K562 (cell line): Measurements from ENCODE around the gene BIRC3. TPM values are rescaled to one million over a fixed set of nuclear protein-coding genes. Genes with fewer than 3 reads are reported as not detected.

Experiments used
- BMI1 ChIP-seq: fragments of 150-350 bp; IDR thresholded peaks from 2 replicates; pipeline ENCODE4 v1.6.1; 2014; ENCODE audit warnings: low read length
- DPF2 ChIP-seq: fragments of 450-650 bp; IDR thresholded peaks from 2 replicates; pipeline ENCODE4 v1.6.1; 2016
- E2F1 ChIP-seq: sonication (generic); formaldehyde crosslinking; IDR thresholded peaks from 2 replicates; pipeline ENCODE4 v1.8.1; 2023; ENCODE audit warnings: mild to moderate bottlenecking, missing genetic modification reagents, moderate library complexity
- NFRKB ChIP-seq: fragments of 450-650 bp; IDR thresholded peaks from 2 replicates; pipeline ENCODE4 v1.6.1; 2016; ENCODE audit warnings: low read depth
- NR3C1 ChIP-seq: sonication (generic); formaldehyde crosslinking; IDR thresholded peaks from 2 replicates; pipeline ENCODE4 v1.8.1; 2022; ENCODE audit warnings: missing genetic modification reagents
- TEAD2 ChIP-seq: fragments of 450-650 bp; IDR thresholded peaks from 2 replicates; pipeline ENCODE4 v1.6.1; 2016; ENCODE audit warnings: missing genetic modification characterization, control low read depth, missing compliant biosample characterization
- ZNF445 ChIP-seq: fragments of 250-450 bp; sonication (Bioruptor Pico); IDR thresholded peaks from 2 replicates; pipeline ENCODE4 v1.4.0; 2020; ENCODE audit warnings: low read depth, mild to moderate bottlenecking, moderate library complexity
- polyA plus RNA-seq, 8 experiments: library from polyadenylated mRNA; depleted of rRNA in 4 of 8; stranded (reverse) in 5 of 8; unstranded in 3 of 8; fragments of >200 nt; fragmentation: Nextera tagmentation in 2 of 8; fragmentation: Illumina TruSeq in 1 of 8; extraction: Ambion mirVana in 2 of 8; extraction: Trizol in 1 of 8; gene quantifications; 2 replicates each; pipeline versions ENCODE4 v1.2.1 to v1.2.3, GENCODE V29; 2011 to 2014; ENCODE audit warnings: inconsistent platforms in 1 of 8, missing spikeins in 1 of 8
- total RNA-seq, 7 experiments: library from RNA; depleted of rRNA in 6 of 7; stranded (reverse); fragments of >200 nt in 6 of 7; fragmentation: Illumina TruSeq in 2 of 7; extraction: Trizol in 2 of 7; gene quantifications; 2 replicates each; pipeline versions ENCODE4 v1.2.1 to v1.2.3, GENCODE V29; 2011 to 2021; ENCODE audit warnings: low replicate concordance in 1 of 7
- TF ChIP-seq, protein P1 (sequence below): fragments of 250-450 bp; sonication (Bioruptor Pico); IDR thresholded peaks from 2 replicates; pipeline ENCODE4 v1.4.0; 2020; ENCODE audit warnings: mild to moderate bottlenecking, moderate library complexity, borderline replicate concordance
- TF ChIP-seq, protein P2 (sequence below): fragments of 250-450 bp; sonication (Bioruptor Pico); IDR thresholded peaks from 2 replicates; pipeline ENCODE4 v1.4.0; 2020

BIRC3 gene
- total and polyA plus RNA-seq, 9 of the 15 experiments (the other 6 are each of a cell fraction or from before 2014, with no cell fraction given) = 0.08 to 0.42 (median 0.18) TPM

GRCh38 chr11:102384419-102385079 is 67.3 kb downstream of the BIRC3 start (continued):
- TF ChIP-seq NR3C1 (CRISPR knock-in tag) (no peak), E2F1 (CRISPR knock-in tag) (no peak), DPF2 (no peak; the same call in 1 of the 2 replicates), BMI1 (no peak), TEAD2 (tag) (no peak), ZNF445 (CRISPR knock-in tag) (no peak), NFRKB (no peak)
- TF ChIP-seq, protein P1, sequence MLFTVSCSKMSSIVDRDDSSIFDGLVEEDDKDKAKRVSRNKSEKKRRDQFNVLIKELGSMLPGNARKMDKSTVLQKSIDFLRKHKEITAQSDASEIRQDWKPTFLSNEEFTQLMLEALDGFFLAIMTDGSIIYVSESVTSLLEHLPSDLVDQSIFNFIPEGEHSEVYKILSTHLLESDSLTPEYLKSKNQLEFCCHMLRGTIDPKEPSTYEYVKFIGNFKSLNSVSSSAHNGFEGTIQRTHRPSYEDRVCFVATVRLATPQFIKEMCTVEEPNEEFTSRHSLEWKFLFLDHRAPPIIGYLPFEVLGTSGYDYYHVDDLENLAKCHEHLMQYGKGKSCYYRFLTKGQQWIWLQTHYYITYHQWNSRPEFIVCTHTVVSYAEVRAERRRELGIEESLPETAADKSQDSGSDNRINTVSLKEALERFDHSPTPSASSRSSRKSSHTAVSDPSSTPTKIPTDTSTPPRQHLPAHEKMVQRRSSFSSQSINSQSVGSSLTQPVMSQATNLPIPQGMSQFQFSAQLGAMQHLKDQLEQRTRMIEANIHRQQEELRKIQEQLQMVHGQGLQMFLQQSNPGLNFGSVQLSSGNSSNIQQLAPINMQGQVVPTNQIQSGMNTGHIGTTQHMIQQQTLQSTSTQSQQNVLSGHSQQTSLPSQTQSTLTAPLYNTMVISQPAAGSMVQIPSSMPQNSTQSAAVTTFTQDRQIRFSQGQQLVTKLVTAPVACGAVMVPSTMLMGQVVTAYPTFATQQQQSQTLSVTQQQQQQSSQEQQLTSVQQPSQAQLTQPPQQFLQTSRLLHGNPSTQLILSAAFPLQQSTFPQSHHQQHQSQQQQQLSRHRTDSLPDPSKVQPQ (CRISPR knock-in tag) = no peak
- TF ChIP-seq, protein P2, sequence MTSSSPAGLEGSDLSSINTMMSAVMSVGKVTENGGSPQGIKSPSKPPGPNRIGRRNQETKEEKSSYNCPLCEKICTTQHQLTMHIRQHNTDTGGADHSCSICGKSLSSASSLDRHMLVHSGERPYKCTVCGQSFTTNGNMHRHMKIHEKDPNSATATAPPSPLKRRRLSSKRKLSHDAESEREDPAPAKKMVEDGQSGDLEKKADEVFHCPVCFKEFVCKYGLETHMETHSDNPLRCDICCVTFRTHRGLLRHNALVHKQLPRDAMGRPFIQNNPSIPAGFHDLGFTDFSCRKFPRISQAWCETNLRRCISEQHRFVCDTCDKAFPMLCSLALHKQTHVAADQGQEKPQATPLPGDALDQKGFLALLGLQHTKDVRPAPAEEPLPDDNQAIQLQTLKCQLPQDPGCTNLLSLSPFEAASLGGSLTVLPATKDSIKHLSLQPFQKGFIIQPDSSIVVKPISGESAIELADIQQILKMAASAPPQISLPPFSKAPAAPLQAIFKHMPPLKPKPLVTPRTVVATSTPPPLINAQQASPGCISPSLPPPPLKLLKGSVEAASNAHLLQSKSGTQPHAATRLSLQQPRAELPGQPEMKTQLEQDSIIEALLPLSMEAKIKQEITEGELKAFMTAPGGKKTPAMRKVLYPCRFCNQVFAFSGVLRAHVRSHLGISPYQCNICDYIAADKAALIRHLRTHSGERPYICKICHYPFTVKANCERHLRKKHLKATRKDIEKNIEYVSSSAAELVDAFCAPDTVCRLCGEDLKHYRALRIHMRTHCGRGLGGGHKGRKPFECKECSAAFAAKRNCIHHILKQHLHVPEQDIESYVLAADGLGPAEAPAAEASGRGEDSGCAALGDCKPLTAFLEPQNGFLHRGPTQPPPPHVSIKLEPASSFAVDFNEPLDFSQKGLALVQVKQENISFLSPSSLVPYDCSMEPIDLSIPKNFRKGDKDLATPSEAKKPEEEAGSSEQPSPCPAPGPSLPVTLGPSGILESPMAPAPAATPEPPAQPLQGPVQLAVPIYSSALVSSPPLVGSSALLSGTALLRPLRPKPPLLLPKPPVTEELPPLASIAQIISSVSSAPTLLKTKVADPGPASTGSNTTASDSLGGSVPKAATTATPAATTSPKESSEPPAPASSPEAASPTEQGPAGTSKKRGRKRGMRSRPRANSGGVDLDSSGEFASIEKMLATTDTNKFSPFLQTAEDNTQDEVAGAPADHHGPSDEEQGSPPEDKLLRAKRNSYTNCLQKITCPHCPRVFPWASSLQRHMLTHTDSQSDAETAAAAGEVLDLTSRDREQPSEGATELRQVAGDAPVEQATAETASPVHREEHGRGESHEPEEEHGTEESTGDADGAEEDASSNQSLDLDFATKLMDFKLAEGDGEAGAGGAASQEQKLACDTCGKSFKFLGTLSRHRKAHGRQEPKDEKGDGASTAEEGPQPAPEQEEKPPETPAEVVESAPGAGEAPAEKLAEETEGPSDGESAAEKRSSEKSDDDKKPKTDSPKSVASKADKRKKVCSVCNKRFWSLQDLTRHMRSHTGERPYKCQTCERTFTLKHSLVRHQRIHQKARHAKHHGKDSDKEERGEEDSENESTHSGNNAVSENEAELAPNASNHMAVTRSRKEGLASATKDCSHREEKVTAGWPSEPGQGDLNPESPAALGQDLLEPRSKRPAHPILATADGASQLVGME (CRISPR knock-in tag) = no peak
